HepG2 (cell line): Measurements from ENCODE around the gene CCT3. TPM values are rescaled to one million over a fixed set of nuclear protein-coding genes. Genes with fewer than 3 reads are reported as not detected.
A peak's percentile ranks its signal among the peaks of the same experiment; 100 is the strongest.

Source experiments
- ATF7-NPFF ChIP-seq: sonication (generic); formaldehyde crosslinking; IDR thresholded peaks from 2 replicates; pipeline ENCODE4 v1.8.1; 2023; ENCODE audit warnings: mild to moderate bottlenecking, low read depth, missing genetic modification reagents, moderate library complexity
- CEBPB ChIP-seq: IDR thresholded peaks from 2 replicates; pipeline ENCODE4 v1.6.1; 2011; ENCODE audit warnings: low read depth, low read length, improper control_type of control experiment, borderline replicate concordance
- DPF2 ChIP-seq: sonication (generic); formaldehyde crosslinking; IDR thresholded peaks from 2 replicates; pipeline ENCODE4 v1.4.0; 2020; ENCODE audit warnings: mild to moderate bottlenecking, low read depth, missing genetic modification reagents, borderline replicate concordance
- ELK4 ChIP-seq: sonication (generic); formaldehyde crosslinking; IDR thresholded peaks from 2 replicates; pipeline ENCODE4 v1.9.0; 2021; ENCODE audit warnings: missing genetic modification reagents, borderline replicate concordance
- HMGA1 ChIP-seq: sonication (generic); formaldehyde crosslinking; conservative IDR thresholded peaks from 2 replicates; pipeline ENCODE4 v1.4.0; 2020; ENCODE audit warnings: missing genetic modification reagents
- MEIS2 ChIP-seq: sonication (generic); formaldehyde crosslinking; IDR thresholded peaks from 2 replicates; pipeline ENCODE4 v1.9.0; 2021; ENCODE audit warnings: mild to moderate bottlenecking, missing genetic modification reagents
- NKX3-1 ChIP-seq: sonication (generic); formaldehyde crosslinking; IDR thresholded peaks from 2 replicates; pipeline ENCODE4 v1.5.0; 2020; ENCODE audit warnings: missing genetic modification reagents
- PPARG ChIP-seq: conservative IDR thresholded peaks from 2 replicates; pipeline ENCODE4 v1.6.1; 2016; ENCODE audit warnings: missing biosample characterization, missing genetic modification reagents
- SIN3B ChIP-seq: fragments of 150-350 bp; IDR thresholded peaks from 2 replicates; pipeline ENCODE4 v1.6.1; 2014; ENCODE audit warnings: low read length
- SOX6 ChIP-seq, 2 experiments: fragments of 450-650 bp in 1 of 2; sonication (generic) in 1 of 2; formaldehyde crosslinking in 1 of 2; IDR thresholded peaks; 2 replicates each; pipeline versions ENCODE4 v1.4.0 to v1.6.1; 2017 to 2020; ENCODE audit warnings: antibody characterized with exemption in 1 of 2, mild to moderate bottlenecking in 1 of 2, missing genetic modification reagents in 1 of 2
- SRSF4 ChIP-seq: fragments of 200-400 bp; formaldehyde crosslinking; IDR thresholded peaks from one replicate; pipeline ENCODE4 v1.6.1; 2018; ENCODE audit warnings: mild to moderate bottlenecking, low read depth, low read length, moderate library complexity; ENCODE audit not compliant: poor library complexity, severe bottlenecking
- TCF12 ChIP-seq, 2 experiments: fragments of 450-650 bp in 1 of 2; sonication (generic) in 1 of 2; formaldehyde crosslinking in 1 of 2; IDR thresholded peaks; 2 replicates each; pipeline versions ENCODE4 v1.6.1 to v1.8.0; 2017 to 2022; ENCODE audit warnings: antibody characterized with exemption in 1 of 2, mild to moderate bottlenecking in 1 of 2, missing genetic modification reagents in 1 of 2, moderate library complexity in 1 of 2
- THYN1 ChIP-seq: sonication (generic); formaldehyde crosslinking; IDR thresholded peaks from 2 replicates; pipeline ENCODE4 v1.8.1; 2023; ENCODE audit warnings: low read depth, mild to moderate bottlenecking, moderate library complexity, missing genetic modification reagents, borderline replicate concordance
- ZBTB20 ChIP-seq: sonication (generic); formaldehyde crosslinking; IDR thresholded peaks from 2 replicates; pipeline ENCODE4 v1.8.1; 2023; ENCODE audit warnings: missing genetic modification reagents, low read depth, mild to moderate bottlenecking, borderline replicate concordance
- ZFP36 ChIP-seq: fragments of 150-350 bp; IDR thresholded peaks from 2 replicates; pipeline ENCODE4 v1.6.1; 2018; ENCODE audit warnings: borderline replicate concordance, low read length, low read depth; ENCODE audit not compliant: partially characterized antibody
- ZNF12 ChIP-seq: sonication (generic); formaldehyde crosslinking; IDR thresholded peaks from 2 replicates; pipeline ENCODE4 v1.5.0; 2020; ENCODE audit warnings: missing genetic modification reagents
- ZNF124 ChIP-seq: sonication (generic); formaldehyde crosslinking; IDR thresholded peaks from 2 replicates; pipeline ENCODE4 v1.4.0; 2020; ENCODE audit warnings: missing genetic modification reagents
- ZNF331 ChIP-seq: sonication (generic); formaldehyde crosslinking; IDR thresholded peaks from 2 replicates; pipeline ENCODE4 v1.4.0; 2020; ENCODE audit warnings: missing genetic modification reagents
- ZNF468 ChIP-seq: sonication (generic); formaldehyde crosslinking; IDR thresholded peaks from 2 replicates; pipeline ENCODE4 v1.8.0; 2022; ENCODE audit warnings: mild to moderate bottlenecking, moderate library complexity, missing genetic modification reagents
- ZNF605 ChIP-seq: sonication (generic); formaldehyde crosslinking; IDR thresholded peaks from 2 replicates; pipeline ENCODE4 v1.8.0; 2022; ENCODE audit warnings: mild to moderate bottlenecking, missing genetic modification reagents
- ZNF709 ChIP-seq: sonication (generic); formaldehyde crosslinking; IDR thresholded peaks from 2 replicates; pipeline ENCODE4 v1.5.0; 2020; ENCODE audit warnings: mild to moderate bottlenecking, missing genetic modification reagents
- ZNF749 ChIP-seq: sonication (generic); formaldehyde crosslinking; IDR thresholded peaks from 2 replicates; pipeline ENCODE4 v1.8.0; 2022; ENCODE audit warnings: mild to moderate bottlenecking, missing genetic modification reagents, moderate library complexity, borderline replicate concordance
- polyA plus RNA-seq, 8 experiments: library from polyadenylated mRNA; depleted of rRNA in 3 of 8; stranded (reverse) in 7 of 8; unstranded in 1 of 8; fragments of >200 nt; fragmentation: Illumina TruSeq in 4 of 8; extraction: Trizol in 4 of 8; gene quantifications; 2 replicates each; pipeline versions ENCODE4 v1.2.1 to v1.2.3, GENCODE V29; 2011 to 2016; ENCODE audit warnings: low read depth in 4 of 8, missing spikeins in 1 of 8, mixed read lengths in 1 of 8; ENCODE audit not compliant: insufficient read depth in 1 of 8
- total RNA-seq, 5 experiments: library from RNA; depleted of rRNA; stranded (reverse); fragments of >200 nt; fragmentation: Illumina TruSeq; extraction: Trizol; gene quantifications; 2 replicates each; pipeline ENCODE4 v1.2.3, GENCODE V29; 2016; ENCODE audit warnings: low read depth in 1 of 5
- TF ChIP-seq, protein P1 (sequence below): sonication (generic); formaldehyde crosslinking; IDR thresholded peaks from 2 replicates; pipeline ENCODE4 v1.4.0; 2020; ENCODE audit warnings: missing genetic modification reagents
- TF ChIP-seq, protein P2 (sequence below): sonication (generic); formaldehyde crosslinking; conservative IDR thresholded peaks from 2 replicates; pipeline ENCODE4 v1.8.0; 2022; ENCODE audit warnings: low read depth, missing genetic modification reagents

Gene CCT3
- total and polyA plus RNA-seq, 2 of the 13 experiments (the other 11 are each of a cell fraction or from before 2014, with no cell fraction given), result 319 to 615 TPM

- TF ChIP-seq, protein P1, sequence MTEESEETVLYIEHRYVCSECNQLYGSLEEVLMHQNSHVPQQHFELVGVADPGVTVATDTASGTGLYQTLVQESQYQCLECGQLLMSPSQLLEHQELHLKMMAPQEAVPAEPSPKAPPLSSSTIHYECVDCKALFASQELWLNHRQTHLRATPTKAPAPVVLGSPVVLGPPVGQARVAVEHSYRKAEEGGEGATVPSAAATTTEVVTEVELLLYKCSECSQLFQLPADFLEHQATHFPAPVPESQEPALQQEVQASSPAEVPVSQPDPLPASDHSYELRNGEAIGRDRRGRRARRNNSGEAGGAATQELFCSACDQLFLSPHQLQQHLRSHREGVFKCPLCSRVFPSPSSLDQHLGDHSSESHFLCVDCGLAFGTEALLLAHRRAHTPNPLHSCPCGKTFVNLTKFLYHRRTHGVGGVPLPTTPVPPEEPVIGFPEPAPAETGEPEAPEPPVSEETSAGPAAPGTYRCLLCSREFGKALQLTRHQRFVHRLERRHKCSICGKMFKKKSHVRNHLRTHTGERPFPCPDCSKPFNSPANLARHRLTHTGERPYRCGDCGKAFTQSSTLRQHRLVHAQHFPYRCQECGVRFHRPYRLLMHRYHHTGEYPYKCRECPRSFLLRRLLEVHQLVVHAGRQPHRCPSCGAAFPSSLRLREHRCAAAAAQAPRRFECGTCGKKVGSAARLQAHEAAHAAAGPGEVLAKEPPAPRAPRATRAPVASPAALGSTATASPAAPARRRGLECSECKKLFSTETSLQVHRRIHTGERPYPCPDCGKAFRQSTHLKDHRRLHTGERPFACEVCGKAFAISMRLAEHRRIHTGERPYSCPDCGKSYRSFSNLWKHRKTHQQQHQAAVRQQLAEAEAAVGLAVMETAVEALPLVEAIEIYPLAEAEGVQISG, result peak; percentile 94
- no peak for TF ChIP-seq NKX3-1 (CRISPR knock-in tag)
- TF ChIP-seq ZNF124 (CRISPR knock-in tag), result peak; percentile 78; the same call in 1 of the 2 replicates
- peak; percentile 65 for TF ChIP-seq ATF7-NPFF (CRISPR knock-in tag)
- TF ChIP-seq HMGA1, result no peak
- TF ChIP-seq ELK4 (CRISPR knock-in tag), result no peak
- no peak for TF ChIP-seq TCF12 (IDR thresholded peaks at IDR 0.05)
- TF ChIP-seq TCF12 (CRISPR knock-in tag; IDR thresholded peaks at IDR 0.05), result peak; percentile 63; the same call in 1 of the 2 replicates
- peak; percentile 86; the same call in 1 of the 2 replicates for TF ChIP-seq ZBTB20
- no peak for TF ChIP-seq CEBPB
- TF ChIP-seq ZFP36, result no peak
- peak; percentile 48; the same call in 1 of the 2 replicates for TF ChIP-seq MEIS2 (CRISPR knock-in tag)
- TF ChIP-seq ZNF12 (CRISPR knock-in tag), result peak; percentile 52; the same call in 1 of the 2 replicates
- peak; percentile 56; the same call in 1 of the 2 replicates for TF ChIP-seq ZNF605 (CRISPR knock-in tag)
- TF ChIP-seq THYN1 (CRISPR knock-in tag), result no peak
- TF ChIP-seq ZNF709 (CRISPR knock-in tag), result peak; percentile 89; the same call in 1 of the 2 replicates
- peak; percentile 84 for TF ChIP-seq SIN3B
- no peak for TF ChIP-seq SRSF4
- no peak for TF ChIP-seq SOX6 (IDR thresholded peaks at IDR 0.05)
- peak; percentile 76 for TF ChIP-seq SOX6 (CRISPR knock-in tag; IDR thresholded peaks at IDR 0.05)
- no peak for TF ChIP-seq ZNF468 (CRISPR knock-in tag)
- TF ChIP-seq DPF2 (CRISPR knock-in tag), result no peak
- TF ChIP-seq ZNF331 (CRISPR knock-in tag), result peak; percentile 82
- peak; percentile 53; the same call in 1 of the 2 replicates for TF ChIP-seq ZNF749 (CRISPR knock-in tag)
- TF ChIP-seq PPARG (CRISPR knock-in tag), result peak; percentile 74
- TF ChIP-seq, protein P2, sequence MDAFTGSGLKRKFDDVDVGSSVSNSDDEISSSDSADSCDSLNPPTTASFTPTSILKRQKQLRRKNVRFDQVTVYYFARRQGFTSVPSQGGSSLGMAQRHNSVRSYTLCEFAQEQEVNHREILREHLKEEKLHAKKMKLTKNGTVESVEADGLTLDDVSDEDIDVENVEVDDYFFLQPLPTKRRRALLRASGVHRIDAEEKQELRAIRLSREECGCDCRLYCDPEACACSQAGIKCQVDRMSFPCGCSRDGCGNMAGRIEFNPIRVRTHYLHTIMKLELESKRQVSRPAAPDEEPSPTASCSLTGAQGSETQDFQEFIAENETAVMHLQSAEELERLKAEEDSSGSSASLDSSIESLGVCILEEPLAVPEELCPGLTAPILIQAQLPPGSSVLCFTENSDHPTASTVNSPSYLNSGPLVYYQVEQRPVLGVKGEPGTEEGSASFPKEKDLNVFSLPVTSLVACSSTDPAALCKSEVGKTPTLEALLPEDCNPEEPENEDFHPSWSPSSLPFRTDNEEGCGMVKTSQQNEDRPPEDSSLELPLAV, result no peak
These were observed 55.4 kb downstream of the CCT3 start, which contains the start of gene SMG5 (continued) for GRCh38 chr1:156282479-156283222.
